T-helper 22 cell (primary cell): Measurements from ENCODE around the gene HOXB4.

ENCODE experiments used
- DNase-seq: peaks from one replicate; pipeline ENCODE4 v3.0.0-alpha.2; 2020; ENCODE audit warnings: low read depth

HOXB4 gene

DNA sequence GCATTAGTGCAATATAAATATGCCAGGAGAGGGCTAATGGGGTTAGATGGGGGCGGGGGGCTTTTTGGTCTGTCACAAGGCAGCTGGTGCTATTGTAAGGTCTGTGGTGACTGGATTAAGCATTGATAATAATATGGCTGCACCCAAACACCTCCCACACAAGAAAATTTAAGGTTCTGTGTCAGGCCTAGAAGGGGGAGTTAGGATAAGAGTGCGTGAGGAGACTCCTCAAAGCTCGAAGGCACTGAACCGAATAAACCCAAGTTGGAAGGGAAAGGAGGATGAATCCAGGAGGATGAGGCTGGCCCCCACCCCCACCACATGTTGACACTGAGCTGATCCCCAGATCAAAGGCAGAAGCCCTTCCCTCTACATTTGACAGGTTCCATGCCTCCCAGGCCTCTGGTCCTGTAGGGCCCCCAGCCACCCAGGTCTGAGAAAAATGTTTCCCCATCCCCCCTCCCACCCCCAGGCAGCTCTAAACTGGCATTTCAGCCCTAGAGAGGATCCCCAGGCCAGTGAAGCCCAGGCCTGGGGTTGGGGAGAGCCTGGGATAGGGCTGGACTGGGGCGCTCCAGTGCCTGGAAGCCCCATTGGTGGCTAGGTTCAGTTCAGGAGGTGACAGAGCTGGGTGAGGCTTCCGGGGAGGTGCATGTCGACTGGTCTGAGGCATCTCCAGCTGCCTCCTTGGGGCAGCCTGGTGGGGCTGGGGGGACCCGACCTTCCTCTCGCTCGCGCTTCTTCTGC lies 49.0 kb downstream of the HOXB4 start:
- no peak for DNase-seq

GRCh38 chr17:48528153-48528935 lies 49.8 kb downstream of the HOXB4 start:
- no peak for DNase-seq

GRCh38 chr17:48527547-48527932 lies 50.6 kb downstream of the HOXB4 start:
- no peak for DNase-seq

DNA sequence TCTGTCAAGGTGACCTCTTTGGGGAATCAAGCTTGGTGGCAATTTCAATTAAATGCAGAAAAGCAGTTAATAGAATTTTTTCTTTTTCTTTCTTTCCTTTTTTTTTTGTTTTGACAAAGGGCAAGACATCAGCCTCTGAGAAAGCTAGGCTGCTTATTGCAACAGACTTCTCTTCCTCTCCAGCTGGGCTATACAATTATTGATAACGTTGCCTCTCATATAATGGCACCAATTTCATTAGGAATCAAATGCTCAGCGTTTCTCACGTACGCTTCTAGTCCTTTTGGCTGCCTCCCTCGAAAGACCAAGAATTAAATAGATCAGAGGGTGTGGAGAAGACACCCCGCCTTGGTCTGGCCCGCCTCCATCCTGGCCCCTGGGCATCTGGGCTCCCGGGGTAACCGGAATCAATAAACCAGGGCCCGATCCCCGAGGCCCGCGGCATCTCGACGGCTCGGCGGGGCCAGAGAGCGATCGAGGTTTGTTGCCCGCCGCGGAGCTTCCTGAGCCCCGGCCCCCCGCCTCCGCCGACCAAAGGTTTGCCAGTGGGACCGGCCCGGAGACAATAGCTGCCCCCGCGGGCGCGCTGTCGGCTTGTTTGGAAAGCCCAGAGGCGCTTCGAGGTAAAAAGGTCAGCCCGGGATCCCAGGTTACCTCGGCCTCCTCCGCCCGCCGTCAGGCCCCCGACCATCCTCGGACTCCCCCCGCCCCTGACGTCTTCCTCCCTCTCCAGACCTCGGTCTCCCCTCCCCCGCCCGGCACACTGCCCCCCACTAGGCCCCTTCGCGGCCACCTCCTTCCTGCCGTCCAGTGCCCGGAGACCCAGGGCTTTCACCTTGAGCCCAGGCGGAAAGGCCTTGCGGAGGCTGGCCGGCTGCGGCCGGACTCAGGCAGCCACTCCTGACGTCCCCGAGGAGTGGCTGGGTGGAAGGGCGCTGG lies 51.3 kb downstream of the HOXB4 start:
- no peak for DNase-seq
